Activated T-cell treated with anti-CD3 and anti-CD28 coated beads, Interleukin-2, amount 50 U/mL, for 72 hours (primary cell): ENCODE data around the gene CCDC127. TPM values are rescaled to one million over a fixed set of nuclear protein-coding genes. Genes with fewer than 3 reads are reported as not detected.
A peak's percentile ranks its signal among the peaks of the same experiment; 100 is the strongest.
"Not testable (repeated sequence)": the region's sequence is repeated elsewhere in the genome, so short reads cannot be mapped to it uniquely, and the experiment has no call there.

Experiments
- ATAC-seq, 2 donors: fragments of 150-1000 bp; cut with Tn5 transposase; replicated peaks in 1 of 2; 2 replicates each; pipeline ENCODE4 v1.10.0; 2021; ENCODE audit warnings: moderate library complexity in 2 of 2, mild to moderate bottlenecking in 1 of 2
- DNase-seq, 2 donors: peaks; one replicate each; pipeline ENCODE4 v3.0.0; 2021 to 2022; ENCODE audit warnings: mixed read lengths in 1 of 2
- H3K27ac Mint-ChIP-seq: one replicate; pipeline ENCODE4 v1.8.0; 2022; ENCODE audit warnings: mild to moderate bottlenecking, moderate library complexity, mixed read lengths
- H3K27me3 Mint-ChIP-seq: one replicate; pipeline ENCODE4 v1.8.0; 2022; ENCODE audit warnings: low read depth, mixed read lengths
- H3K36me3 Mint-ChIP-seq, 2 donors: one replicate each; pipeline ENCODE4 v1.8.0; 2022; ENCODE audit warnings: mixed read lengths in 2 of 2, mild to moderate bottlenecking in 1 of 2; ENCODE audit not compliant: insufficient read depth in 2 of 2
- H3K4me1 Mint-ChIP-seq: one replicate; pipeline ENCODE4 v1.8.0; 2022; ENCODE audit warnings: low read depth, mixed read lengths
- H3K4me3 Mint-ChIP-seq, 2 donors: one replicate each; pipeline ENCODE4 v1.8.0; 2022; ENCODE audit warnings: mild to moderate bottlenecking in 2 of 2, mixed read lengths in 2 of 2, moderate library complexity in 2 of 2
- H3K9me3 Mint-ChIP-seq, 2 donors: one replicate each; pipeline ENCODE4 v1.8.0; 2022; ENCODE audit warnings: mixed read lengths in 2 of 2
- total RNA-seq, 2 donors: library from RNA; stranded (reverse); gene quantifications; one replicate each; pipeline ENCODE4 v1.2.3, GENCODE V29; 2022

Gene CCDC127
- total RNA-seq, 2 donors from 2014 or later = 6.7 to 8.5 TPM

- DNase-seq (no peak), ATAC-seq (no peak)
- Mint-ChIP-seq H3K4me3 (no peak overlapping the region), H3K36me3 (no peaks in the 10 kb centered on the region), H3K9me3 (no peaks in the 10 kb centered on the region), H3K27ac (no peak overlapping the region), H3K4me1 (no peaks in the 10 kb centered on the region), H3K27me3 (no peaks in the 10 kb centered on the region)
Measured at GRCh38 chr5:167511-167910, 50.4 kb downstream of the CCDC127 start.

- Mint-ChIP-seq H3K27ac (no peak overlapping the region), H3K36me3 (no peaks in the 10 kb centered on the region), H3K4me1 (no peaks in the 10 kb centered on the region), H3K27me3 (no peaks in the 10 kb centered on the region), H3K9me3 (no peaks in the 10 kb centered on the region), H3K4me3 (no peak overlapping the region)
- ATAC-seq (no peak), DNase-seq (no peak)
Measured at GRCh38 chr5:166441-167372, 51.2 kb downstream of the CCDC127 start.

- not testable (repeated sequence) for H3K36me3 Mint-ChIP-seq, H3K27me3 Mint-ChIP-seq, H3K4me3 Mint-ChIP-seq, H3K27ac Mint-ChIP-seq, DNase-seq, H3K9me3 Mint-ChIP-seq, ATAC-seq, H3K4me1 Mint-ChIP-seq
Measured at GRCh38 chr5:164783-165182, 53.2 kb downstream of the CCDC127 start.

- Mint-ChIP-seq H3K4me1 (no peaks in the 10 kb centered on the region), H3K36me3 (no peaks in the 10 kb centered on the region), H3K4me3 (no peak overlapping the region), H3K27me3 (peaks cover 10% of the 10 kb centered on the region), H3K27ac (no peak overlapping the region), H3K9me3 (no peaks in the 10 kb centered on the region)
- ATAC-seq (no peak), DNase-seq (no peak)
Measured at GRCh38 chr5:164244-164643, 53.7 kb downstream of the CCDC127 start.

- Mint-ChIP-seq H3K9me3 (no peaks in the 10 kb centered on the region), H3K4me3 (no peak overlapping the region), H3K27ac (no peak overlapping the region), H3K27me3 (peaks cover 12% of the 10 kb centered on the region), H3K36me3 (no peaks in the 10 kb centered on the region), H3K4me1 (no peaks in the 10 kb centered on the region)
- ATAC-seq (no peak), DNase-seq (no peak)
Measured at GRCh38 chr5:163841-164240, 54.1 kb downstream of the CCDC127 start.

GRCh38 chr5:163338-163620 is 54.7 kb downstream of the CCDC127 start:
- H3K36me3 Mint-ChIP-seq = no peaks in the 10 kb centered on the region
- DNase-seq = no peak
- H3K27ac Mint-ChIP-seq = no peak overlapping the region
- H3K9me3 Mint-ChIP-seq = no peaks in the 10 kb centered on the region
- no peaks in the 10 kb centered on the region for H3K4me1 Mint-ChIP-seq
- H3K27me3 Mint-ChIP-seq = peaks cover 12% of the 10 kb centered on the region
- no peak overlapping the region for H3K4me3 Mint-ChIP-seq
- ATAC-seq = no peak

- Mint-ChIP-seq H3K4me1 (no peaks in the 10 kb centered on the region), H3K9me3 (no peaks in the 10 kb centered on the region), H3K27me3 (peaks cover 12% of the 10 kb centered on the region), H3K27ac (no peak overlapping the region), H3K36me3 (no peaks in the 10 kb centered on the region), H3K4me3 (no peak overlapping the region)
- DNase-seq (no peak), ATAC-seq (no peak)
Measured at GRCh38 chr5:162565-163337, 55.2 kb downstream of the CCDC127 start.

GRCh38 chr5:162190-162564 is 55.8 kb downstream of the CCDC127 start:
- Mint-ChIP-seq H3K9me3 (no peaks in the 10 kb centered on the region), H3K4me1 (no peaks in the 10 kb centered on the region), H3K36me3 (no peaks in the 10 kb centered on the region), H3K27me3 (peaks cover 12% of the 10 kb centered on the region), H3K4me3 (no peak overlapping the region), H3K27ac (no peak overlapping the region)
- ATAC-seq (no peak), DNase-seq (no peak)

- Mint-ChIP-seq H3K27ac (no peak overlapping the region), H3K4me1 (no peaks in the 10 kb centered on the region), H3K9me3 (no peaks in the 10 kb centered on the region), H3K27me3 (peaks cover 12% of the 10 kb centered on the region), H3K36me3 (no peaks in the 10 kb centered on the region), H3K4me3 (no peak overlapping the region)
- ATAC-seq = no peak
- DNase-seq = no peak
Measured at GRCh38 chr5:161803-162110, 56.2 kb downstream of the CCDC127 start.

- DNase-seq = no peak
- Mint-ChIP-seq H3K9me3 (no peaks in the 10 kb centered on the region), H3K27ac (peak overlapping the region; percentile 59), H3K4me1 (no peaks in the 10 kb centered on the region), H3K4me3 (no peak overlapping the region), H3K36me3 (no peaks in the 10 kb centered on the region), H3K27me3 (peaks cover 12% of the 10 kb centered on the region)
- no peak for ATAC-seq
Measured at GRCh38 chr5:160921-161802, 56.8 kb downstream of the CCDC127 start.

GRCh38 chr5:160173-160510 is 57.8 kb downstream of the CCDC127 start:
- H3K9me3 Mint-ChIP-seq = no peaks in the 10 kb centered on the region
- DNase-seq (no peak), ATAC-seq (no peak)
- H3K36me3 Mint-ChIP-seq = no peaks in the 10 kb centered on the region
- H3K27ac Mint-ChIP-seq = no peak overlapping the region
- H3K27me3 Mint-ChIP-seq = peaks cover 12% of the 10 kb centered on the region
- no peaks in the 10 kb centered on the region for H3K4me1 Mint-ChIP-seq
- no peak overlapping the region for H3K4me3 Mint-ChIP-seq

GRCh38 chr5:159448-160172 is 58.3 kb downstream of the CCDC127 start:
- H3K27me3 Mint-ChIP-seq = peaks cover 12% of the 10 kb centered on the region
- H3K36me3 Mint-ChIP-seq = no peaks in the 10 kb centered on the region
- H3K4me3 Mint-ChIP-seq = no peak overlapping the region
- no peaks in the 10 kb centered on the region for H3K4me1 Mint-ChIP-seq
- H3K27ac Mint-ChIP-seq = no peak overlapping the region
- DNase-seq (no peak), ATAC-seq (no peak)
- no peaks in the 10 kb centered on the region for H3K9me3 Mint-ChIP-seq
